Astrocyte (in vitro differentiated cells and primary cell): Measurements from ENCODE around the gene CMIP. TPM values are rescaled to one million over a fixed set of nuclear protein-coding genes. Genes with fewer than 3 reads are reported as not detected.

Experiments
- DNase-seq: peaks from one replicate; pipeline ENCODE4 v3.0.0-alpha.2; 2010; ENCODE audit warnings: low read depth
- FAIRE-seq: peaks from 2 replicates; lab custom pipeline; 2011; peaks lifted over from hg19 to GRCh38; lab: Jason Lieb, UNC
- H2AFZ ChIP-seq: 2 replicates; pipeline ENCODE4 v1.6.0; 2012; ENCODE audit warnings: low read depth, low read length, inconsistent platforms
- H3K27ac ChIP-seq: 2 replicates; pipeline ENCODE4 v1.5.1; 2011; ENCODE audit warnings: low read depth, low read length, inconsistent platforms
- H3K27me3 ChIP-seq: 2 replicates; pipeline ENCODE4 v1.6.0; 2011; ENCODE audit warnings: low read length, inconsistent platforms; ENCODE audit not compliant: insufficient read depth
- H3K36me3 ChIP-seq: 2 replicates; pipeline ENCODE4 v1.5.1; 2011; ENCODE audit warnings: low read length, inconsistent platforms; ENCODE audit not compliant: insufficient read depth
- H3K4me1 ChIP-seq: 2 replicates; pipeline ENCODE4 v1.5.1; 2011; ENCODE audit warnings: low read length, inconsistent platforms; ENCODE audit not compliant: insufficient read depth
- H3K4me2 ChIP-seq: 2 replicates; pipeline ENCODE4 v1.6.0; 2012; ENCODE audit warnings: low read length, inconsistent platforms
- H3K4me3 ChIP-seq: 2 replicates; pipeline ENCODE4 v1.5.1; 2011; ENCODE audit warnings: low read depth, mild to moderate bottlenecking, low read length, inconsistent platforms; ENCODE audit not compliant: insufficient read depth
- H3K79me2 ChIP-seq: 2 replicates; pipeline ENCODE4 v1.6.0; 2012; ENCODE audit warnings: mild to moderate bottlenecking, low read length, inconsistent platforms; ENCODE audit not compliant: insufficient read depth
- H3K9ac ChIP-seq: 2 replicates; pipeline ENCODE4 v1.6.0; 2012; ENCODE audit warnings: mild to moderate bottlenecking, low read length, inconsistent platforms
- H3K9me3 ChIP-seq: 2 replicates; pipeline ENCODE4 v1.5.1; 2012; ENCODE audit warnings: low read depth, mild to moderate bottlenecking, low read length, inconsistent platforms; ENCODE audit not compliant: insufficient read depth
- H4K20me1 ChIP-seq: 2 replicates; pipeline ENCODE4 v1.6.0; 2012; ENCODE audit warnings: low read length, inconsistent platforms; ENCODE audit not compliant: insufficient read depth
- H3K27ac Mint-ChIP-seq: one replicate; pipeline ENCODE4 v1.8.0; 2021; ENCODE audit warnings: mild to moderate bottlenecking, mixed read lengths; ENCODE audit not compliant: unreplicated experiment
- H3K27me3 Mint-ChIP-seq: one replicate; pipeline ENCODE4 v1.8.0; 2021; ENCODE audit warnings: low read depth, mixed read lengths; ENCODE audit not compliant: unreplicated experiment
- H3K36me3 Mint-ChIP-seq: one replicate; pipeline ENCODE4 v1.8.0; 2021; ENCODE audit warnings: low read depth, mixed read lengths; ENCODE audit not compliant: unreplicated experiment
- H3K4me1 Mint-ChIP-seq: one replicate; pipeline ENCODE4 v1.8.0; 2021; ENCODE audit warnings: low read depth, mixed read lengths; ENCODE audit not compliant: unreplicated experiment
- H3K4me3 Mint-ChIP-seq: one replicate; pipeline ENCODE4 v1.8.0; 2021; ENCODE audit warnings: mild to moderate bottlenecking, moderate library complexity, mixed read lengths; ENCODE audit not compliant: unreplicated experiment
- H3K9me3 Mint-ChIP-seq: one replicate; pipeline ENCODE4 v1.8.0; 2021; ENCODE audit warnings: mild to moderate bottlenecking, mixed read lengths; ENCODE audit not compliant: unreplicated experiment
- CTCF ChIP-seq: IDR thresholded peaks from 2 replicates; pipeline ENCODE4 v1.5.1; 2011; ENCODE audit warnings: low read depth, mild to moderate bottlenecking, inconsistent platforms, low read length, moderate library complexity; ENCODE audit not compliant: insufficient read depth
- EZH2 ChIP-seq: IDR thresholded peaks from 2 replicates; pipeline ENCODE4 v1.6.1; 2012; ENCODE audit warnings: mild to moderate bottlenecking, low read length, inconsistent platforms; ENCODE audit not compliant: insufficient read depth
- total RNA-seq: library from RNA; stranded (reverse); gene quantifications from 2 replicates; pipeline ENCODE4 v1.2.1, GENCODE V29; 2021

The CMIP gene
- total RNA-seq, 1 donor from 2014 or later = 71.5 TPM

- Histone ChIP-seq H3K27ac (no peak overlapping the region), H3K9ac (no peak overlapping the region), H2AFZ (no peak overlapping the region), H3K36me3 (no peaks in the 10 kb centered on the region), H3K79me2 (no peaks in the 10 kb centered on the region), H4K20me1 (no peaks in the 10 kb centered on the region), H3K9me3 (no peaks in the 10 kb centered on the region), H3K4me3 (no peak overlapping the region), H3K4me1 (peaks cover 13% of the 10 kb centered on the region), H3K27me3 (no peaks in the 10 kb centered on the region), H3K4me2 (no peak overlapping the region)
- FAIRE-seq (no peak), DNase-seq (no peak)
- Mint-ChIP-seq H3K36me3 (no peaks in the 10 kb centered on the region), H3K4me3 (no peak overlapping the region), H3K4me1 (peaks cover 14% of the 10 kb centered on the region), H3K9me3 (no peaks in the 10 kb centered on the region), H3K27ac (peak overlapping the region; percentile 20), H3K27me3 (no peaks in the 10 kb centered on the region)
- no peak for TF ChIP-seq CTCF
- no peak for TF ChIP-seq EZH2
Measured at GRCh38 chr16:81432937-81433557, 11.6 kb upstream of the CMIP start.

- TF ChIP-seq CTCF = no peak
- TF ChIP-seq EZH2 = no peak
- Mint-ChIP-seq H3K36me3 (peaks cover 2% of the 10 kb centered on the region), H3K9me3 (no peaks in the 10 kb centered on the region), H3K4me1 (peaks cover 14% of the 10 kb centered on the region), H3K4me3 (no peak overlapping the region), H3K27me3 (no peaks in the 10 kb centered on the region), H3K27ac (no peak overlapping the region)
- Histone ChIP-seq H3K9me3 (no peaks in the 10 kb centered on the region), H3K4me1 (peaks cover 13% of the 10 kb centered on the region), H3K4me3 (no peak overlapping the region), H3K79me2 (no peaks in the 10 kb centered on the region), H3K9ac (no peak overlapping the region), H3K27me3 (peaks cover 3% of the 10 kb centered on the region), H3K36me3 (no peaks in the 10 kb centered on the region), H3K4me2 (no peak overlapping the region), H2AFZ (no peak overlapping the region), H4K20me1 (no peaks in the 10 kb centered on the region), H3K27ac (no peak overlapping the region)
- FAIRE-seq (no peak), DNase-seq (no peak)
Measured at GRCh38 chr16:81435103-81435502, 9.5 kb upstream of the CMIP start.

GRCh38 chr16:81435567-81435966 is 9.0 kb upstream of the CMIP start:
- Histone ChIP-seq H2AFZ (no peak overlapping the region), H3K9me3 (no peaks in the 10 kb centered on the region), H3K27ac (no peak overlapping the region), H3K27me3 (peaks cover 4% of the 10 kb centered on the region), H3K4me2 (no peak overlapping the region), H4K20me1 (no peaks in the 10 kb centered on the region), H3K36me3 (no peaks in the 10 kb centered on the region), H3K79me2 (no peaks in the 10 kb centered on the region), H3K4me1 (peaks cover 13% of the 10 kb centered on the region), H3K4me3 (no peak overlapping the region), H3K9ac (no peak overlapping the region)
- Mint-ChIP-seq H3K27ac (no peak overlapping the region), H3K36me3 (peaks cover 2% of the 10 kb centered on the region), H3K9me3 (no peaks in the 10 kb centered on the region), H3K27me3 (no peaks in the 10 kb centered on the region), H3K4me1 (peaks cover 14% of the 10 kb centered on the region), H3K4me3 (no peak overlapping the region)
- TF ChIP-seq EZH2 (no peak), CTCF (no peak)
- DNase-seq (no peak), FAIRE-seq (no peak)
